ENCODE data around the gene JMJD7.

Gene JMJD7

GRCh38 chr15:41852736-41853590 lies 25.1 kb downstream of the JMJD7 start:
- H3K79me2 ChIP-seq (ENCODE audit: insufficient read depth, low read length): no peaks in the 10 kb centered on the region
- no peaks in the 10 kb centered on the region for H3K9me3 ChIP-seq (ENCODE audit: insufficient read depth, low read depth, low read length)
- no peaks in the 10 kb centered on the region for H3F3A ChIP-seq (ENCODE audit: low read depth)
- H3K4me2 ChIP-seq (ENCODE audit: low read depth, low read length, poor library complexity, severe bottlenecking): no peak overlapping the region
- H3K9me2 ChIP-seq (replicated peaks; ENCODE audit: low read depth, low read length): no peaks in the 10 kb centered on the region
- H3K36me3 ChIP-seq (ENCODE audit: insufficient read depth, low read length): no peaks in the 10 kb centered on the region
- no peak overlapping the region for H3K4me3 ChIP-seq (ENCODE audit: low read length, poor library complexity, severe bottlenecking)
- H3K9ac ChIP-seq (ENCODE audit: low read depth, low read length, poor library complexity, severe bottlenecking): no peak overlapping the region
- no peaks in the 10 kb centered on the region for H3K4me1 ChIP-seq (ENCODE audit: insufficient read depth, low read length, poor library complexity, severe bottlenecking)
- TF ChIP-seq CTCF (conservative IDR thresholded peaks at IDR 0.05; ENCODE audit: low read length) (no peak), EZH2phosphoT487 (IDR thresholded peaks at IDR 0.05; ENCODE audit: borderline replicate concordance) (no peak)
- no peaks in the 10 kb centered on the region for H4K20me1 ChIP-seq (ENCODE audit: insufficient read depth, low read length, poor library complexity, severe bottlenecking)
- H3K27me3 ChIP-seq (ENCODE audit: insufficient read depth, low read length, poor library complexity, severe bottlenecking): no peaks in the 10 kb centered on the region
- no peak overlapping the region for H2AFZ ChIP-seq (ENCODE audit: low read length)

- no peak overlapping the region for H3K4me3 ChIP-seq (ENCODE audit: low read length, poor library complexity, severe bottlenecking)
- H3F3A ChIP-seq (ENCODE audit: low read depth): no peaks in the 10 kb centered on the region
- TF ChIP-seq EZH2phosphoT487 (IDR thresholded peaks at IDR 0.05; ENCODE audit: borderline replicate concordance): no peak
- no peak for TF ChIP-seq CTCF (conservative IDR thresholded peaks at IDR 0.05; ENCODE audit: low read length)
- no peak overlapping the region for H3K9ac ChIP-seq (ENCODE audit: low read depth, low read length, poor library complexity, severe bottlenecking)
- H3K36me3 ChIP-seq (ENCODE audit: insufficient read depth, low read length): no peaks in the 10 kb centered on the region
- no peaks in the 10 kb centered on the region for H3K9me3 ChIP-seq (ENCODE audit: insufficient read depth, low read depth, low read length)
- H3K4me2 ChIP-seq (ENCODE audit: low read depth, low read length, poor library complexity, severe bottlenecking): no peak overlapping the region
- no peaks in the 10 kb centered on the region for H3K27me3 ChIP-seq (ENCODE audit: insufficient read depth, low read length, poor library complexity, severe bottlenecking)
- no peaks in the 10 kb centered on the region for H3K79me2 ChIP-seq (ENCODE audit: insufficient read depth, low read length)
- H3K9me2 ChIP-seq (replicated peaks; ENCODE audit: low read depth, low read length): no peaks in the 10 kb centered on the region
- H4K20me1 ChIP-seq (ENCODE audit: insufficient read depth, low read length, poor library complexity, severe bottlenecking): no peaks in the 10 kb centered on the region
- H2AFZ ChIP-seq (ENCODE audit: low read length): no peak overlapping the region
- no peaks in the 10 kb centered on the region for H3K4me1 ChIP-seq (ENCODE audit: insufficient read depth, low read length, poor library complexity, severe bottlenecking)
These were observed 25.9 kb downstream of the JMJD7 start for GRCh38 chr15:41853831-41854230.

- Histone ChIP-seq H3K9me2 (replicated peaks; ENCODE audit: low read depth, low read length) (no peaks in the 10 kb centered on the region), H3K9me3 (ENCODE audit: insufficient read depth, low read depth, low read length) (no peaks in the 10 kb centered on the region), H2AFZ (ENCODE audit: low read length) (no peak overlapping the region), H3K4me1 (ENCODE audit: insufficient read depth, low read length, poor library complexity, severe bottlenecking) (no peaks in the 10 kb centered on the region), H3K36me3 (ENCODE audit: insufficient read depth, low read length) (no peaks in the 10 kb centered on the region), H3F3A (ENCODE audit: low read depth) (no peaks in the 10 kb centered on the region), H3K4me3 (ENCODE audit: low read length, poor library complexity, severe bottlenecking) (no peak overlapping the region), H3K27me3 (ENCODE audit: insufficient read depth, low read length, poor library complexity, severe bottlenecking) (no peaks in the 10 kb centered on the region), H4K20me1 (ENCODE audit: insufficient read depth, low read length, poor library complexity, severe bottlenecking) (no peaks in the 10 kb centered on the region), H3K4me2 (ENCODE audit: low read depth, low read length, poor library complexity, severe bottlenecking) (no peak overlapping the region), H3K9ac (ENCODE audit: low read depth, low read length, poor library complexity, severe bottlenecking) (no peak overlapping the region), H3K79me2 (ENCODE audit: insufficient read depth, low read length) (no peaks in the 10 kb centered on the region)
- no peak for TF ChIP-seq CTCF (conservative IDR thresholded peaks at IDR 0.05; ENCODE audit: low read length)
- no peak for TF ChIP-seq EZH2phosphoT487 (IDR thresholded peaks at IDR 0.05; ENCODE audit: borderline replicate concordance)
These were observed 26.6 kb downstream of the JMJD7 start for GRCh38 chr15:41854443-41854842.

All from Loucy (cell line).